Hindlimb muscle (tissue), 1 donor: ENCODE data around the gene ADAMTSL2. TPM values are rescaled to one million over a fixed set of nuclear protein-coding genes. Genes with fewer than 3 reads are reported as not detected.

Experiments
- DNase-seq: peaks from one replicate; pipeline ENCODE4 v3.0.0-alpha.2; 2013
- polyA plus RNA-seq: library from polyadenylated mRNA; unstranded; fragments of 120-200 nt; gene quantifications from one replicate; pipeline ENCODE4 v1.2.1, GENCODE V29; 2013; ENCODE audit not compliant: insufficient read length

ADAMTSL2 gene
- polyA plus RNA-seq, 1 donor: 4.0 TPM

- DNase-seq: no peak
These were observed 74.4 kb downstream of the ADAMTSL2 start for GRCh38 chr9:133608889-133609288.

GRCh38 chr9:133609311-133610098 lies 75.0 kb downstream of the ADAMTSL2 start, which contains the start of gene FAM163B:
Gene FAM163B, minus strand, starts transcription at chr9:133609389. Its CDS starts 29,166 bp downstream, at chr9:133580223.
- DNase-seq: peak; percentile 82

- no peak for DNase-seq
These were observed 76.3 kb downstream of the ADAMTSL2 start for GRCh38 chr9:133610845-133611244.

- DNase-seq: no peak
These were observed 77.5 kb downstream of the ADAMTSL2 start for GRCh38 chr9:133612051-133612450.

- DNase-seq: no peak
These were observed 78.3 kb downstream of the ADAMTSL2 start for GRCh38 chr9:133612816-133613215.

GRCh38 chr9:133613432-133613831 lies 78.9 kb downstream of the ADAMTSL2 start:
- no peak for DNase-seq

- no peak for DNase-seq
These were observed 79.6 kb downstream of the ADAMTSL2 start for GRCh38 chr9:133614056-133614455.

- no peak for DNase-seq
These were observed 80.2 kb downstream of the ADAMTSL2 start for GRCh38 chr9:133614678-133615077.

GRCh38 chr9:133615186-133615585 lies 80.7 kb downstream of the ADAMTSL2 start:
- no peak for DNase-seq

- DNase-seq: no peak
These were observed 81.2 kb downstream of the ADAMTSL2 start for GRCh38 chr9:133615606-133616188.

GRCh38 chr9:133616643-133617405 lies 82.3 kb downstream of the ADAMTSL2 start:
- DNase-seq: no peak

- DNase-seq: no peak
These were observed 84.2 kb downstream of the ADAMTSL2 start for GRCh38 chr9:133618726-133619125.

- no peak for DNase-seq
These were observed 85.3 kb downstream of the ADAMTSL2 start for GRCh38 chr9:133619791-133620190.

- no peak for DNase-seq
These were observed 87.3 kb downstream of the ADAMTSL2 start for GRCh38 chr9:133621725-133622267.

GRCh38 chr9:133622555-133622954 lies 88.1 kb downstream of the ADAMTSL2 start:
- no peak for DNase-seq

Other genes starting within 250 kb of the ADAMTSL2 start
- 26.1 TPM for gene SURF6, start 198.5 kb upstream of the ADAMTSL2 start, polyA plus RNA-seq
- gene MED22, start 186.6 kb upstream of the ADAMTSL2 start, polyA plus RNA-seq: 29.2 TPM
- gene RPL7A, start 186.5 kb upstream of the ADAMTSL2 start, polyA plus RNA-seq: 2,303 TPM
- gene SURF1, start 178.2 kb upstream of the ADAMTSL2 start, polyA plus RNA-seq: 35.5 TPM
- gene SURF2, start 178.2 kb upstream of the ADAMTSL2 start, polyA plus RNA-seq: 13.9 TPM
- 89.8 TPM for gene SURF4, start 158.6 kb upstream of the ADAMTSL2 start, polyA plus RNA-seq
- gene STKLD1, start 158.3 kb upstream of the ADAMTSL2 start, polyA plus RNA-seq: 1.5 TPM
- 43.6 TPM for gene REXO4, start 116.7 kb upstream of the ADAMTSL2 start, polyA plus RNA-seq
- gene ADAMTS13, start 112.3 kb upstream of the ADAMTSL2 start, polyA plus RNA-seq: 10.4 TPM
- 18.5 TPM for gene CACFD1, start 74.7 kb upstream of the ADAMTSL2 start, polyA plus RNA-seq
- gene SLC2A6, start 55.6 kb upstream of the ADAMTSL2 start, polyA plus RNA-seq: 0.81 TPM
- gene MYMK, start 9.7 kb upstream of the ADAMTSL2 start, polyA plus RNA-seq: 82.7 TPM
- not detected for gene FAM163B, start 74.7 kb downstream of the ADAMTSL2 start, polyA plus RNA-seq
- 0.54 TPM for gene DBH, start 101.7 kb downstream of the ADAMTSL2 start, polyA plus RNA-seq
- gene SARDH, start 203.6 kb downstream of the ADAMTSL2 start, polyA plus RNA-seq: 5.6 TPM